Parathyroid adenoma (tissue), 2 donors: Measurements from ENCODE around the gene TTC9B.
A peak's percentile ranks its signal among the peaks of the same experiment; 100 is the strongest.

Experiments used
- H2AFZ ChIP-seq: fragments of 300-600 bp; sonication (generic); one replicate; pipeline ENCODE4 v1.7.0; 2017; ENCODE audit warnings: antibody characterized with exemption, mild to moderate bottlenecking
- H3K27ac ChIP-seq: fragments of 300-600 bp; sonication (generic); one replicate; pipeline ENCODE4 v1.7.0; 2017
- H3K27me3 ChIP-seq: fragments of 300-600 bp; sonication (generic); one replicate; pipeline ENCODE4 v1.7.0; 2017; ENCODE audit warnings: low read length; ENCODE audit not compliant: control insufficient read depth, insufficient read depth
- H3K36me3 ChIP-seq: fragments of 300-600 bp; sonication (generic); one replicate; pipeline ENCODE4 v1.7.0; 2017; ENCODE audit warnings: low read length; ENCODE audit not compliant: control insufficient read depth, insufficient read depth
- H3K4me1 ChIP-seq: fragments of 300-600 bp; sonication (generic); one replicate; pipeline ENCODE4 v1.7.0; 2017; ENCODE audit warnings: control low read depth
- H3K4me2 ChIP-seq: fragments of 300-600 bp; sonication (generic); one replicate; pipeline ENCODE4 v1.7.0; 2017; ENCODE audit warnings: low read length
- H3K4me3 ChIP-seq: fragments of 300-600 bp; sonication (generic); one replicate; pipeline ENCODE4 v1.7.0; 2017; ENCODE audit warnings: low read depth, low read length
- H3K79me2 ChIP-seq: fragments of 300-600 bp; sonication (generic); one replicate; pipeline ENCODE4 v1.7.0; 2017; ENCODE audit warnings: control low read depth
- H3K9ac ChIP-seq: fragments of 300-600 bp; sonication (generic); one replicate; pipeline ENCODE4 v1.7.0; 2017; ENCODE audit warnings: mild to moderate bottlenecking
- H3K9me3 ChIP-seq: fragments of 300-600 bp; sonication (generic); one replicate; pipeline ENCODE4 v1.7.0; 2017; ENCODE audit warnings: low read length; ENCODE audit not compliant: control insufficient read depth
- TF ChIP-seq, protein P1 (sequence below): fragments of 300-600 bp; sonication (generic); IDR thresholded peaks from one replicate; pipeline ENCODE4 v1.7.0; 2017; ENCODE audit warnings: antibody characterized with exemption, mild to moderate bottlenecking
- donor health status: primary hyperparathyroidism.

Gene TTC9B

DNA sequence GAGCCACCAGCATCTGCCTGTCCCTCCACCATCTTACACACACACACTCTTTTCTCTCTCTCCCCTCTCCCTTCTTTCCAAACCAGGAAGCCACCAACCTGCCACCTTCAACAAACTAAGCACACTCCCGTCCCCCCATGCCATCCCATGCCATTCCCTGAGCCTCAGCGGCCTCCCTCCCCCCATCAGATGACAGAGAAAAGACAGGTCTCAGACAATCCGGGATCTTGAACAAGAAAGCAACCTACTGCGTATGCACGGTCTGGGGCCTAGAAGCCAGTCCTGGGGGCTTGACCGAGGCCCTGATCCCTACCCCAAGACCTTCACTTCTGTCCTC, 47.5 kb upstream of the TTC9B start:
- Histone ChIP-seq H2AFZ (no peak overlapping the region), H3K27me3 (no peaks in the 10 kb centered on the region), H3K9ac (peak overlapping the region; percentile 28), H3K27ac (peak overlapping the region; percentile 70), H3K9me3 (no peaks in the 10 kb centered on the region), H3K36me3 (no peaks in the 10 kb centered on the region), H3K4me1 (peaks cover 19% of the 10 kb centered on the region), H3K79me2 (peaks cover 72% of the 10 kb centered on the region), H3K4me3 (peak overlapping the region; percentile 1), H3K4me2 (peak overlapping the region; percentile 37)
- TF ChIP-seq, protein P1, sequence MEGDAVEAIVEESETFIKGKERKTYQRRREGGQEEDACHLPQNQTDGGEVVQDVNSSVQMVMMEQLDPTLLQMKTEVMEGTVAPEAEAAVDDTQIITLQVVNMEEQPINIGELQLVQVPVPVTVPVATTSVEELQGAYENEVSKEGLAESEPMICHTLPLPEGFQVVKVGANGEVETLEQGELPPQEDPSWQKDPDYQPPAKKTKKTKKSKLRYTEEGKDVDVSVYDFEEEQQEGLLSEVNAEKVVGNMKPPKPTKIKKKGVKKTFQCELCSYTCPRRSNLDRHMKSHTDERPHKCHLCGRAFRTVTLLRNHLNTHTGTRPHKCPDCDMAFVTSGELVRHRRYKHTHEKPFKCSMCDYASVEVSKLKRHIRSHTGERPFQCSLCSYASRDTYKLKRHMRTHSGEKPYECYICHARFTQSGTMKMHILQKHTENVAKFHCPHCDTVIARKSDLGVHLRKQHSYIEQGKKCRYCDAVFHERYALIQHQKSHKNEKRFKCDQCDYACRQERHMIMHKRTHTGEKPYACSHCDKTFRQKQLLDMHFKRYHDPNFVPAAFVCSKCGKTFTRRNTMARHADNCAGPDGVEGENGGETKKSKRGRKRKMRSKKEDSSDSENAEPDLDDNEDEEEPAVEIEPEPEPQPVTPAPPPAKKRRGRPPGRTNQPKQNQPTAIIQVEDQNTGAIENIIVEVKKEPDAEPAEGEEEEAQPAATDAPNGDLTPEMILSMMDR: no peak

DNA sequence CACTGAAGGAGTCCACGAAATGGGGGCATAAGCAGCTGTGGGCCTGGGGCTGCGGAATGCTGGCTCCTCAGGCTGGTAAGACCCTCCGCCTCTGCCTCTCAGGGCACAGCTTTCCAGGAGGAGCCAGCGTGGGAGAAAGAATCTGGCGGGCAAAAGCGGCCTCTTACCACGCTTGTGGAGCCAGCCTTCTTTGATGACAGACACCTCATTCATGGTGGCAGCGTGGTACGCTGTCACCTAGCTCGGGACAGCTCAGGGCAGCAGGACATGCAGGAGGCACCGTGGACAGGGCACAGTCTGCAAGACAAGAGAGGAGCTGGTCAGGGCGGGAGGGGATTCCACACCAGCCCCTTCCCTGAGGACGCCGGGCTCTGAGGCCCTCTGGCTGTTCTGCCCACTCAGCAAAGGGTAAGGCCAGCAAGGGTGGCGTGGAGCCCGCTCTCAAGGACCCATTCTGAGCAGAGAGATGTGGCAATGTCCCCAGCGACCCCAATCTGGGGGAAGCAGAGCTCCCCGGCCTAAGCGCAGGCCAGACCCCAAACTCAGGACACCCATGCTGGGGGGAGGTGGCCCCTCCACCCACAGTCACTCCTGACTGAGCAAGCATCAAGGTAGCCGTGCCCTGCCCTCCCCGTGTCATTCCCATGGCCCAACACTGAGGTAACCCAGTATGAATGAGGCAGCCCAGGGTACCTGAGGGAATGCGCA, 47.0 kb upstream of the TTC9B start:
- Histone ChIP-seq H3K4me1 (peaks cover 19% of the 10 kb centered on the region), H2AFZ (no peak overlapping the region), H3K9me3 (no peaks in the 10 kb centered on the region), H3K9ac (no peak overlapping the region), H3K36me3 (no peaks in the 10 kb centered on the region), H3K27me3 (no peaks in the 10 kb centered on the region), H3K4me2 (no peak overlapping the region), H3K79me2 (peaks cover 70% of the 10 kb centered on the region), H3K4me3 (no peak overlapping the region), H3K27ac (no peak overlapping the region)
- TF ChIP-seq, protein P1: no peak

DNA sequence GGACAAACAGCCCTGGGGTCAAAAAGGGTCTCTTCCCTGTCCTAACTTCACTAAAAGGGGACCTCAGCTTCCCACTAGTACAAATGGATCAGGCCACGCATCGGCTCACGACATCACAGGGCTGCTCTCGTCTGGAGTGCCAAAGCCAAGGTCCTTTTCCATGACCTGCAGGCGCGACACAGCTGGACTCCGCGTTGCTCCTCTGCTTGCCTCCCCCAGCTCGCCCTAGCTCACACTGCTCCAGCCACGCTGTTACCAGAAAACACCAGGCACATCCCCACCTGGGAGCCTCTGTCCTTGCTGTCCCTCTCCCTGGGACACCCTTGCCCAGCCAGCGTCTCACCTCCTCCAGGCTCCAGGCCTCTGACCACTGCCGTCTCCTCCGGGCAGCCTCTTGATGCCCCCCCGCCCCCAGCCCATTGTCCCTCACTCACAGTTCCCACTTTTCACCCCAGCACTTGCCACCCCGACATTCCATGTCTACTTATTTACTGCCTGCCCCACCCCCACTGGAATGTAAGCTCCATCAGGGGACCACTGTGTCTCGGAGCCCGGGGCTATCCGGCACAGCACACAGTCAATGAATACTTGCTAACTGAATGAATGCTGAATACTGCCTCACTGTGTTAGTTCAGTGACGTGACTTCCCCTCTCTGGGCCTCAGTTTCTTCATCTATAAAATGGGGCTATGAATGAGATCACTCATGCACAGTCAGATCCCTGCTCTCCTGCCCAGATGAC, 46.3 kb upstream of the TTC9B start:
- Histone ChIP-seq H3K27ac (no peak overlapping the region), H3K36me3 (no peaks in the 10 kb centered on the region), H3K9ac (no peak overlapping the region), H3K79me2 (peaks cover 67% of the 10 kb centered on the region), H3K9me3 (no peaks in the 10 kb centered on the region), H3K4me2 (no peak overlapping the region), H3K27me3 (no peaks in the 10 kb centered on the region), H3K4me3 (no peak overlapping the region), H2AFZ (no peak overlapping the region), H3K4me1 (peaks cover 19% of the 10 kb centered on the region)
- TF ChIP-seq, protein P1: no peak

DNA sequence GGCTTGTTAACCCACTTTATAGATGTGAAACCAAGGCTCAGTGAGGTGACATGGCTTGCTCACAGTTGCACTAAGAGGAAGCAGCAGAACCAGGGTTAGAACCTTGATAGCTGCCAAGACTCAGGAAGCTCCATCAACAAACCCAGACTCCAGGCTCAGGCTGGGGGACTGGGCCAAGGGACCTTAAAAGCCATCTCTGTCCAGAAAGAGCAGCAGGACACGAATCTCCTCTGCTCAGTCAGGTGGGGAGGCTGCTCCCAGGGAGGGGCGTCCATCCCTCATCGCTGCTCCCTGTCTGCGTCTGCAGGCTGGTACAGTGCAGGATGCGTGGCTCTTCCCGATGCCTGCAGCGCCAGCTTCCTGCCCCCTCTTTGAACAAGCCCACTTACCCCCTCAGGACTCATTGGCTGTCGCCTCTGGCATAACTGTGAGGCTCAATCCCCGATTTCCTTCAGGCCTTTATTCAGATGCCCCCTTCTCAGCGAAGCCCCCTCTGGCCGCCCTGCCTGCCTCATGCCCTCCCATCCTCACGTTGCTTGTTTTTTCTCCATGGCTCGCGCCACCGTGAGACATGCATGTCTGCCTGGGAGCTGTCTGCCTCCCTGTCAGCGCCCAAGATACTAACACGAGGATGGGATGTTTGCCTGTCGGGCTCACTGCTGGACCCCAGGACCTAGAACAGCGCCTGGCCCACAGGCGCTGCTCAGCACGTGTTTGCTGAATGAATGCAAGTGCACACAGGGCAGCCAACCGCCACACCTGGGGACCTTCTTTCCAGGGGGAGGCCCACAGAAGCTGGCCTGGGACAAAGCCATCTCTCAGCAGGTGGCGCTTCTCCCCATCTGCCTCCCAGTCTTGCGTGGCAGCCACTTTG, 45.5 kb upstream of the TTC9B start:
- Histone ChIP-seq H3K4me1 (peaks cover 19% of the 10 kb centered on the region), H3K36me3 (no peaks in the 10 kb centered on the region), H3K27me3 (no peaks in the 10 kb centered on the region), H3K9me3 (no peaks in the 10 kb centered on the region), H3K79me2 (peaks cover 66% of the 10 kb centered on the region), H2AFZ (no peak overlapping the region), H3K9ac (no peak overlapping the region), H3K4me2 (no peak overlapping the region), H3K4me3 (no peak overlapping the region), H3K27ac (no peak overlapping the region)
- TF ChIP-seq, protein P1: no peak
